AG04450 (cell line): Measurements from ENCODE around the gene FUZ. TPM values are rescaled to one million over a fixed set of nuclear protein-coding genes. Genes with fewer than 3 reads are reported as not detected.

ENCODE experiments used
- CTCF ChIA-PET: fragments of 300-600, 350-600 bp; formaldehyde crosslinking; extraction: SDS; loops from one replicate; lab custom pipeline; 2022; ENCODE audit warnings: antibody characterized with exemption, inconsistent platforms; lab: Charles Lee
- POLR2A ChIA-PET: fragments of 350-600 bp; formaldehyde crosslinking; extraction: SDS; loops from one replicate; lab custom pipeline; 2021; ENCODE audit warnings: antibody characterized with exemption, inconsistent platforms; lab: Yijun Ruan, JAX
- DNase-seq: peaks from one replicate; pipeline ENCODE4 v3.0.0-alpha.2; 2011; ENCODE audit warnings: low read depth, low spot score
- H3K27ac ChIP-seq: one replicate; pipeline ENCODE4 v1.5.1; 2012; ENCODE audit warnings: low read depth, low read length, control low read depth
- H3K27me3 ChIP-seq: one replicate; pipeline ENCODE4 v1.6.0; 2012; ENCODE audit warnings: low read length; ENCODE audit not compliant: control insufficient read depth, insufficient read depth
- H3K4me3 ChIP-seq: 2 replicates; pipeline ENCODE4 v1.5.1; 2011; ENCODE audit warnings: mild to moderate bottlenecking, low read depth, low read length, control low read depth
- H3K9me3 ChIP-seq: 2 replicates; pipeline ENCODE4 v1.5.1; 2012; ENCODE audit warnings: low read length; ENCODE audit not compliant: control insufficient read depth, insufficient read depth
- polyA plus RNA-seq: library from polyadenylated mRNA; depleted of rRNA; stranded (reverse); fragments of >200 nt; gene quantifications from 2 replicates; pipeline ENCODE4 v1.2.3, GENCODE V29; 2011
- TF ChIP-seq, protein P1 (sequence below): IDR thresholded peaks from 2 replicates; pipeline ENCODE4 v1.5.1; 2011; ENCODE audit warnings: low read depth, low read length, control low read depth, inconsistent platforms

Gene FUZ
- polyA plus RNA-seq, 1 experiment, result 9.0 TPM

DNA sequence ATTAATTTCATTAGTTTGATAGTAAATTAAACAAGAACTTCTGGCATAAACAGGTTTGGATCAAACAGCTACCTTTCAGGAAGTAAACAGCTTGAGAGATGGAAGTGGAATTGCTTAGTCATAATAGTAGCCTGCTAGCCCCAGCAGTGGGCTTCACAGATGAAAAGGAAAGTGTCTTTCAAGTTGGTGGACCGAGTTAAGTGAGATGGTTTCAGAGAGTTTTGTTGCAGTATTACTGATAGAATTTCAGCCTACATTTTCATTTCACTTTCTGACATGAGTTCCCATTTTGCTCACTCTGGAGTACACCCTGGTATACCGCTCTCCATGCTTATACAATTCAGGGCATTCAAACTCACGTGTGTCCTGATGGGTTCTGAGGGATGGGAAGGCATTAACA, 35.8 kb upstream of the FUZ start:
- POLR2A ChIA-PET, result no interaction called here

GRCh38 chr19:49847731-49848696, 34.9 kb upstream of the FUZ start:
- TF ChIP-seq, protein P1, sequence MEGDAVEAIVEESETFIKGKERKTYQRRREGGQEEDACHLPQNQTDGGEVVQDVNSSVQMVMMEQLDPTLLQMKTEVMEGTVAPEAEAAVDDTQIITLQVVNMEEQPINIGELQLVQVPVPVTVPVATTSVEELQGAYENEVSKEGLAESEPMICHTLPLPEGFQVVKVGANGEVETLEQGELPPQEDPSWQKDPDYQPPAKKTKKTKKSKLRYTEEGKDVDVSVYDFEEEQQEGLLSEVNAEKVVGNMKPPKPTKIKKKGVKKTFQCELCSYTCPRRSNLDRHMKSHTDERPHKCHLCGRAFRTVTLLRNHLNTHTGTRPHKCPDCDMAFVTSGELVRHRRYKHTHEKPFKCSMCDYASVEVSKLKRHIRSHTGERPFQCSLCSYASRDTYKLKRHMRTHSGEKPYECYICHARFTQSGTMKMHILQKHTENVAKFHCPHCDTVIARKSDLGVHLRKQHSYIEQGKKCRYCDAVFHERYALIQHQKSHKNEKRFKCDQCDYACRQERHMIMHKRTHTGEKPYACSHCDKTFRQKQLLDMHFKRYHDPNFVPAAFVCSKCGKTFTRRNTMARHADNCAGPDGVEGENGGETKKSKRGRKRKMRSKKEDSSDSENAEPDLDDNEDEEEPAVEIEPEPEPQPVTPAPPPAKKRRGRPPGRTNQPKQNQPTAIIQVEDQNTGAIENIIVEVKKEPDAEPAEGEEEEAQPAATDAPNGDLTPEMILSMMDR, result no peak
- no peaks in the 10 kb centered on the region for H3K27me3 ChIP-seq
- ChIA-PET CTCF (no interaction called here), POLR2A (interaction anchor here (0.7 to 0.8 kb wide), 2 partner anchors 80 to 374 kb away, joined by 3 to 4 read pairs; no protein-coding TSS in a partner anchor)
- H3K9me3 ChIP-seq, result peaks cover 6% of the 10 kb centered on the region
- DNase-seq, result peak; percentile 49
- H3K27ac ChIP-seq, result peak overlapping the region; percentile 31
- no peak overlapping the region for H3K4me3 ChIP-seq

More for the DNA sequence above, 35.8 kb upstream of the FUZ start:
- CTCF ChIA-PET, result no interaction called here
- Histone ChIP-seq H3K9me3 (peaks cover 6% of the 10 kb centered on the region), H3K27me3 (no peaks in the 10 kb centered on the region), H3K4me3 (no peak overlapping the region), H3K27ac (no peak overlapping the region)
- TF ChIP-seq, protein P1, result no peak
- no peak for DNase-seq

- Histone ChIP-seq H3K27ac (no peak overlapping the region), H3K27me3 (no peaks in the 10 kb centered on the region), H3K9me3 (peaks cover 6% of the 10 kb centered on the region), H3K4me3 (no peak overlapping the region)
- DNase-seq, result no peak
- ChIA-PET POLR2A (interaction anchor here (0.6 kb wide), 1 partner anchor 713 kb away, joined by 8 read pairs; no protein-coding TSS in a partner anchor), CTCF (no interaction called here)
- TF ChIP-seq, protein P1, result no peak
Observed at GRCh38 chr19:49846408-49846807, 33.3 kb upstream of the FUZ start.

GRCh38 chr19:49845414-49845813, 32.3 kb upstream of the FUZ start:
- no peak for DNase-seq
- H3K9me3 ChIP-seq, result peaks cover 6% of the 10 kb centered on the region; the same call in 1 of the 2 replicates
- TF ChIP-seq, protein P1, result no peak
- CTCF ChIA-PET, result no interaction called here
- POLR2A ChIA-PET, result no interaction called here
- H3K4me3 ChIP-seq, result no peak overlapping the region
- no peak overlapping the region for H3K27ac ChIP-seq
- no peaks in the 10 kb centered on the region for H3K27me3 ChIP-seq
